ENCODE data around the gene CDKL1. TPM values are rescaled to one million over a fixed set of nuclear protein-coding genes. Genes with fewer than 3 reads are reported as not detected.

The CDKL1 gene
- polyA plus RNA-seq, 3 donors, result 1.2 to 2.5 (median 1.3) TPM

DNA sequence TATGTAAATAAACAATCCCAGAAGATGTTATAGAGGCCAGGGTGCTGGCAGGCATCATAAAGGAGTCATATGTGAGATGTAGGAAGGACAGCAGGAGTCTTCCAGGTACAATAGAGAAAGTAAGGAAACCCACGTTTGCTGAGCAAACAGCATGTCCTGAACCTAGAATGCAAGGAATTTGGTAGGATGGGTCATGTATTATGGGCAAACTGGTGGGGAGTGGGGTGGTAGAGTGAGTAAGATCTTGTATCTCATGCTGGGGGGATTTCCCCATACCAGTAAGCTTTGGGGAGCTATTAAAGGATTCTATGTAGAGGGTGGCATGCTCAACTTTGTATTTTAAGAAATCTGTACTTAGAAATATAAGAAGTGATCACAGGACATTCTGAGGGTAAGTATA, 41.0 kb downstream of the CDKL1 start:
- Histone ChIP-seq H3K36me3 (replicated peaks in 1 of 2; ENCODE audit: control insufficient read depth in 1 of 2, insufficient read depth in 2 of 2, low read length in 2 of 2) (peaks cover 0 to 30% of the 10 kb centered on the region in 2 donors), H3K9me3 (replicated peaks in 1 of 2; ENCODE audit: control insufficient read depth in 1 of 2, insufficient read depth in 1 of 2, low read length in 2 of 2) (no peaks in the 10 kb centered on the region), H3K79me2 (ENCODE audit: insufficient read depth, low read length) (no peaks in the 10 kb centered on the region), H3K4me3 (replicated peaks in 1 of 3; ENCODE audit: low read depth in 2 of 3, low read length in 3 of 3) (no peak overlapping the region), H2AFZ (ENCODE audit: insufficient read depth, low read depth, low read length, poor library complexity, severe bottlenecking) (no peak overlapping the region), H3K4me1 (ENCODE audit: control insufficient read depth in 1 of 2, insufficient read depth in 2 of 2, low read length in 2 of 2) (no peaks in the 10 kb centered on the region), H3K27ac (ENCODE audit: low read depth in 1 of 2, low read length in 2 of 2) (no peak overlapping the region), H3K4me2 (replicated peaks; ENCODE audit: extremely low read depth, low read length, poor library complexity, severe bottlenecking) (no peak overlapping the region), H4K20me1 (ENCODE audit: insufficient read depth, low read length) (no peaks in the 10 kb centered on the region), H3K9ac (ENCODE audit: insufficient read depth, low read length, poor library complexity, severe bottlenecking) (no peak overlapping the region), H3K27me3 (ENCODE audit: control insufficient read depth in 2 of 2, insufficient read depth in 2 of 2, low read length in 2 of 2) (no peaks in the 10 kb centered on the region)
- peaks cover 0 to 4% (median 0%) of the 10 kb centered on the region in 3 donors for H3K27me3 Mint-ChIP-seq (ENCODE audit: low read depth in 3 of 3)
- H3K27ac Mint-ChIP-seq, result no peak overlapping the region
- intact Hi-C loops (cut with micrococcal nuclease), result no loop called here
- peaks cover 8% of the 10 kb centered on the region for H3K4me1 Mint-ChIP-seq
- peaks cover 30 to 38% of the 10 kb centered on the region in 2 donors for H3K36me3 Mint-ChIP-seq
- DNase-seq, result no peak
- TF ChIP-seq, protein P1, sequence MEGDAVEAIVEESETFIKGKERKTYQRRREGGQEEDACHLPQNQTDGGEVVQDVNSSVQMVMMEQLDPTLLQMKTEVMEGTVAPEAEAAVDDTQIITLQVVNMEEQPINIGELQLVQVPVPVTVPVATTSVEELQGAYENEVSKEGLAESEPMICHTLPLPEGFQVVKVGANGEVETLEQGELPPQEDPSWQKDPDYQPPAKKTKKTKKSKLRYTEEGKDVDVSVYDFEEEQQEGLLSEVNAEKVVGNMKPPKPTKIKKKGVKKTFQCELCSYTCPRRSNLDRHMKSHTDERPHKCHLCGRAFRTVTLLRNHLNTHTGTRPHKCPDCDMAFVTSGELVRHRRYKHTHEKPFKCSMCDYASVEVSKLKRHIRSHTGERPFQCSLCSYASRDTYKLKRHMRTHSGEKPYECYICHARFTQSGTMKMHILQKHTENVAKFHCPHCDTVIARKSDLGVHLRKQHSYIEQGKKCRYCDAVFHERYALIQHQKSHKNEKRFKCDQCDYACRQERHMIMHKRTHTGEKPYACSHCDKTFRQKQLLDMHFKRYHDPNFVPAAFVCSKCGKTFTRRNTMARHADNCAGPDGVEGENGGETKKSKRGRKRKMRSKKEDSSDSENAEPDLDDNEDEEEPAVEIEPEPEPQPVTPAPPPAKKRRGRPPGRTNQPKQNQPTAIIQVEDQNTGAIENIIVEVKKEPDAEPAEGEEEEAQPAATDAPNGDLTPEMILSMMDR (IDR thresholded peaks at IDR 0.05), result no peak
- WGBS (ENCODE audit: insufficient coverage), result 88% methylated on average over 1 of the region's 1 CpG
- H3K9me3 Mint-ChIP-seq, result peaks cover 0 to 3% (median 0%) of the 10 kb centered on the region in 7 donors
- no peak overlapping the region for H3K4me3 Mint-ChIP-seq

DNA sequence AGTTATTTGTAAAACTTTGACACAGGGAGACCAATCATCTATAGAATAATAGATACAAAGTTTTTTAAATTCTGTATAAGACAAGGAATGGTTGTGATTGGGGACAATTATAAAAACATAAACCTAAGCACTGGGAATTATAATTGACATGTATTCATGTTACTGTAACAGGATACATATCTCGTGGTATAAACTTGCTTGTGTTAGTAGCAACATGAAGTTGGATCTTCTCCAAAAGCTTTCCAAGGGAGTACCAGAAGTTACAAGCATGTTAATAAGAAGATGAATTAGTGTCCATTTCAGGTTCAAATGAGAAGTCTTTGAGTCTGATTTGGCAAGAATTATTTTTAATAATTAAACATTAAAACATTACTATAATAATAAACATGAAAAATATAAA, 42.2 kb downstream of the CDKL1 start:
- Mint-ChIP-seq H3K9me3 (peaks cover 0 to 3% (median 0%) of the 10 kb centered on the region in 7 donors), H3K27me3 (ENCODE audit: low read depth in 3 of 3) (peaks cover 2 to 4% (median 2%) of the 10 kb centered on the region in 3 donors), H3K4me3 (no peak overlapping the region), H3K27ac (no peak overlapping the region), H3K36me3 (peaks cover 30 to 38% of the 10 kb centered on the region in 2 donors), H3K4me1 (peaks cover 8% of the 10 kb centered on the region)
- H2AFZ ChIP-seq (ENCODE audit: insufficient read depth, low read depth, low read length, poor library complexity, severe bottlenecking), result no peak overlapping the region
- no peak overlapping the region for H3K27ac ChIP-seq (ENCODE audit: low read depth in 1 of 2, low read length in 2 of 2)
- no peaks in the 10 kb centered on the region for H3K79me2 ChIP-seq (ENCODE audit: insufficient read depth, low read length)
- no peaks in the 10 kb centered on the region for H3K9me3 ChIP-seq (replicated peaks in 1 of 2; ENCODE audit: control insufficient read depth in 1 of 2, insufficient read depth in 1 of 2, low read length in 2 of 2)
- WGBS (ENCODE audit: insufficient coverage), result no CpG with 5 or more reads among the region's 1 CpG
- peaks cover 0 to 30% of the 10 kb centered on the region in 2 donors for H3K36me3 ChIP-seq (replicated peaks in 1 of 2; ENCODE audit: control insufficient read depth in 1 of 2, insufficient read depth in 2 of 2, low read length in 2 of 2)
- no peak overlapping the region for H3K4me2 ChIP-seq (replicated peaks; ENCODE audit: extremely low read depth, low read length, poor library complexity, severe bottlenecking)
- no peak overlapping the region for H3K9ac ChIP-seq (ENCODE audit: insufficient read depth, low read length, poor library complexity, severe bottlenecking)
- no peak overlapping the region for H3K4me3 ChIP-seq (replicated peaks in 1 of 3; ENCODE audit: low read depth in 2 of 3, low read length in 3 of 3)
- TF ChIP-seq, protein P1 (IDR thresholded peaks at IDR 0.05), result no peak
- no peak for DNase-seq
- H3K27me3 ChIP-seq (ENCODE audit: control insufficient read depth in 2 of 2, insufficient read depth in 2 of 2, low read length in 2 of 2), result no peaks in the 10 kb centered on the region
- no peaks in the 10 kb centered on the region for H3K4me1 ChIP-seq (ENCODE audit: control insufficient read depth in 1 of 2, insufficient read depth in 2 of 2, low read length in 2 of 2)
- intact Hi-C loops (cut with micrococcal nuclease), result no loop called here
- no peaks in the 10 kb centered on the region for H4K20me1 ChIP-seq (ENCODE audit: insufficient read depth, low read length)
